A673 (cell line): ENCODE measurements around the gene PHC2. TPM values are rescaled to one million over a fixed set of nuclear protein-coding genes. Genes with fewer than 3 reads are reported as not detected.

Experiments
- BruUV-seq: library from RNA; stranded (reverse); fragments of 400-500 nt; replicated peaks from 2 replicates; lab custom pipeline; 2021; lab: Mats Ljungman, UMichigan
- CTCF ChIA-PET: fragments of 300-600 bp; sonication (Branson Sonifier 250); formaldehyde crosslinking; loops from one replicate; lab custom pipeline; 2022; ENCODE audit warnings: antibody characterized with exemption; lab: Charles Lee
- POLR2A ChIA-PET: fragments of 300-600 bp; sonication (Branson Sonifier 250); formaldehyde crosslinking; loops from one replicate; lab custom pipeline; 2022; ENCODE audit warnings: antibody characterized with exemption; ENCODE audit not compliant: low non-redundant PET; lab: Charles Lee
- DNase-seq: peaks from one replicate; pipeline ENCODE4 v3.0.0-alpha.2; 2015; ENCODE audit warnings: low spot score
- H3K27ac ChIP-seq: fragments of 200-600 bp; sonication (generic); 2 replicates; pipeline ENCODE4 v1.5.1; 2016; ENCODE audit warnings: mixed run types, low read depth, mild to moderate bottlenecking, mixed read lengths, antibody characterized with exemption, low read length; ENCODE audit not compliant: poor library complexity, severe bottlenecking
- H3K27me3 ChIP-seq: fragments of 200-600 bp; sonication (generic); replicated peaks from 2 replicates; pipeline ENCODE4 v1.6.1; 2017; ENCODE audit warnings: mixed run types, low read depth, mild to moderate bottlenecking, mixed read lengths, antibody characterized with exemption, low read length; ENCODE audit not compliant: insufficient read depth, poor library complexity
- H3K36me3 ChIP-seq: fragments of 200-600 bp; sonication (generic); 2 replicates; pipeline ENCODE4 v1.6.1; 2016; ENCODE audit warnings: mixed run types, mild to moderate bottlenecking, mixed read lengths, antibody characterized with exemption, low read length; ENCODE audit not compliant: insufficient read depth, poor library complexity, severe bottlenecking
- H3K4me1 ChIP-seq: fragments of 200-600 bp; sonication (generic); 2 replicates; pipeline ENCODE4 v1.6.1; 2017; ENCODE audit warnings: mixed run types, mild to moderate bottlenecking, mixed read lengths, antibody characterized with exemption, low read length; ENCODE audit not compliant: insufficient read depth, poor library complexity, severe bottlenecking
- H3K4me3 ChIP-seq: fragments of 200-600 bp; sonication (generic); 2 replicates; pipeline ENCODE4 v1.5.1; 2016; ENCODE audit warnings: low read depth, mixed run types, mild to moderate bottlenecking, mixed read lengths, low read length; ENCODE audit not compliant: poor library complexity, severe bottlenecking
- H3K9me3 ChIP-seq: fragments of 200-600 bp; sonication (generic); 2 replicates; pipeline ENCODE4 v1.6.1; 2016; ENCODE audit warnings: mixed run types, low read depth, mild to moderate bottlenecking, mixed read lengths, antibody characterized with exemption, low read length; ENCODE audit not compliant: poor library complexity, severe bottlenecking
- EZH2 ChIP-seq: fragments of 200-600 bp; sonication (generic); IDR thresholded peaks from 2 replicates; pipeline ENCODE4 v1.6.1; 2017; ENCODE audit warnings: borderline replicate concordance, low read depth, mild to moderate bottlenecking, mixed read lengths, antibody characterized with exemption, low read length; ENCODE audit not compliant: poor library complexity, severe bottlenecking
- intact Hi-C: fragments of 100-400 bp; cut with micrococcal nuclease; formaldehyde crosslinking; loops from one replicate; pipeline ENCODE4 v1.10.0; 2022; ENCODE audit not compliant: unreplicated experiment
- total RNA-seq: library from RNA; stranded (reverse); gene quantifications from 2 replicates; pipeline ENCODE4 v1.2.3, GENCODE V29; 2021
- TF ChIP-seq, protein P1 (sequence below): fragments of 300-800, 200-600 bp; sonication (generic); conservative IDR thresholded peaks from 2 replicates; pipeline ENCODE4 v1.5.1; 2017; ENCODE audit warnings: low read depth, mild to moderate bottlenecking, antibody characterized with exemption, low read length, moderate library complexity, mixed read lengths

The PHC2 gene
- total RNA-seq, 1 experiment from 2014 or later = 136 TPM

DNA sequence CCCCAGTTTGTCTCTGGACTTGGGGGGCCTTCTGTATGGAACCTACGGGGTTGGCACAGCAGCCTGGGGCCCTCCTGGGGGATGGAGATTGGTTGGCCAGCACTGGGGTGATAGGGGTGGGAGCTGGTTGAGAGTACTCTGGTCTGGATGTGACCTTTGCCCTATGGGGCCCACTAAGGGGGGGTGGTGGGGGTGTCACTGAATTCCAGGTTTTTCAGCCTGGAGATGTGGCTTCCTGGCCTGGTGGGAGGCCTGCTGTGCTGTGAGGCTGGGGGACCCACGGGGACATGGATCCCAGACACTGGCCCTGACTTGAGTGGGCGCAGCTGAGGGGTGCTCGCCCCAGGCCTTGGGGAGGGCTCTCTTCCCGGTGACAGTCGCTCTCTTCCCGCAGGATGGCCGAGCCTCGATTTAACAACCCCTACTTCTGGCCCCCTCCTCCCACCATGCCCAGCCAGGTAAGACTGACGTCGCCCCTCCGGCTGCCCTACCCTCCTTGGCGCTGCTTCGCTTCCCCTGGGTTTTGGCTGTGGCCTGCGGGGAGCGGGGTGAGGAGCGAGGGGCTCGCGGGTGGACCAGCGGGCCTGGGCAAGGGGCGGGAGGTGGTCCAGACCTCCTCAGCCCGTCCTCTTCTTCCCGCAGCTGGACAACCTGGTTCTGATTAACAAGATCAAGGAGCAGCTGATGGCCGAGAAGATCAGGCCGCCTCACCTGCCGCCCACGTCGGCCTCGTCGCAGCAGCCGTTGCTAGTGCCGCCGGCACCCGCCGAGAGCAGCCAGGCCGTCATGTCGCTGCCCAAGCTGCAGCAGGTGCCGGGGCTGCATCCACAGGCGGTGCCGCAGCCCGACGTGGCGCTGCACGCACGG is 155.0 kb downstream of the PHC2 start:
- BruUV-seq = no TSS peak
- ChIA-PET POLR2A (no interaction called here), CTCF (no interaction called here)
- DNase-seq = no peak
- Histone ChIP-seq H3K36me3 (peaks cover 15% of the 10 kb centered on the region), H3K9me3 (no peaks in the 10 kb centered on the region), H3K27me3 (no peaks in the 10 kb centered on the region), H3K4me1 (no peaks in the 10 kb centered on the region), H3K4me3 (no peak overlapping the region), H3K27ac (no peak overlapping the region)
- intact Hi-C loops = no loop called here
- no peak for TF ChIP-seq EZH2
- TF ChIP-seq, protein P1, sequence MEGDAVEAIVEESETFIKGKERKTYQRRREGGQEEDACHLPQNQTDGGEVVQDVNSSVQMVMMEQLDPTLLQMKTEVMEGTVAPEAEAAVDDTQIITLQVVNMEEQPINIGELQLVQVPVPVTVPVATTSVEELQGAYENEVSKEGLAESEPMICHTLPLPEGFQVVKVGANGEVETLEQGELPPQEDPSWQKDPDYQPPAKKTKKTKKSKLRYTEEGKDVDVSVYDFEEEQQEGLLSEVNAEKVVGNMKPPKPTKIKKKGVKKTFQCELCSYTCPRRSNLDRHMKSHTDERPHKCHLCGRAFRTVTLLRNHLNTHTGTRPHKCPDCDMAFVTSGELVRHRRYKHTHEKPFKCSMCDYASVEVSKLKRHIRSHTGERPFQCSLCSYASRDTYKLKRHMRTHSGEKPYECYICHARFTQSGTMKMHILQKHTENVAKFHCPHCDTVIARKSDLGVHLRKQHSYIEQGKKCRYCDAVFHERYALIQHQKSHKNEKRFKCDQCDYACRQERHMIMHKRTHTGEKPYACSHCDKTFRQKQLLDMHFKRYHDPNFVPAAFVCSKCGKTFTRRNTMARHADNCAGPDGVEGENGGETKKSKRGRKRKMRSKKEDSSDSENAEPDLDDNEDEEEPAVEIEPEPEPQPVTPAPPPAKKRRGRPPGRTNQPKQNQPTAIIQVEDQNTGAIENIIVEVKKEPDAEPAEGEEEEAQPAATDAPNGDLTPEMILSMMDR = no peak

DNA sequence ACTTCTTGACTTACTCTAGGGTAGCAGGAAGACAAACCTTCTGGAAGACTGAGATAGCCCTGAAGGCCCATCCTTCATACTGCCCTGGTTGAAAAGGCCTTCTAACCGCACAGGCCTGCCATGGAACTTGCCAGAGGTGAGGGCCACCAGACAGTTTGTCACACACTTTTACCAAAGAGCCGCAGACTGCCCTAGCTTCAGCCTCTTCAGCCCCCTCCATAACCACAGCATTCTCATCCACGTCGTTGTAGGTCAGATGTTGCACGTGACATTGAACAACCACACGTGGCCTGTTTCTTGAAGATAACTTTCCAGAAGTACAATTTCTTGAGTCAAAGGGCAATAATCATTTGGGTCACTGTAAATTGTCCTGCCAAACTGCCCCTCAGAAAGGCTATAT is 155.7 kb downstream of the PHC2 start:
- DNase-seq = no peak
- no peaks in the 10 kb centered on the region for H3K27me3 ChIP-seq
- peaks cover 13% of the 10 kb centered on the region for H3K36me3 ChIP-seq
- no TSS peak for BruUV-seq
- H3K4me3 ChIP-seq = no peak overlapping the region
- no peaks in the 10 kb centered on the region for H3K9me3 ChIP-seq
- intact Hi-C loops = no loop called here
- TF ChIP-seq EZH2 = no peak
- TF ChIP-seq, protein P1 = no peak
- no peak overlapping the region for H3K27ac ChIP-seq
- ChIA-PET POLR2A (no interaction called here), CTCF (no interaction called here)
- H3K4me1 ChIP-seq = no peaks in the 10 kb centered on the region

DNA sequence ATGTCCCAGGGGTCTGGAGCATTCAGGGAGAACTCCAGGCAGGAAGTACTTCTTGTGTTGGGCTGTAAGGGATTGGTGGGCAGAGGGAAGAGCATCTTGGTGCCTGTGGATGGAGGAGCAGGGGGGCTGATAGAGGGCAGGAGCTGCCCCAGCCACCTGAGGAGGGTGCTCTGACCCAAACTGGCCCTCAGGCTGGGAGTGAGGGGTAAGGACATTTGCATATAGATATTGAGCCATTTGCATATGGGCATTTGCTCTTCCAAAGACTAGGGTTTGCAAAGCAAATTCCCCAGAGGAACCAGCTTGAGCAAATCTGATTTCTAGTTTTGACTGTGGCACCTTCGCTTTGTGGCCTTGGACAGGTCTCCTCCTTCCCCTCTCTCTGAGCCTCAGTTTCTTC is 156.4 kb downstream of the PHC2 start:
- TF ChIP-seq EZH2 = no peak

DNA sequence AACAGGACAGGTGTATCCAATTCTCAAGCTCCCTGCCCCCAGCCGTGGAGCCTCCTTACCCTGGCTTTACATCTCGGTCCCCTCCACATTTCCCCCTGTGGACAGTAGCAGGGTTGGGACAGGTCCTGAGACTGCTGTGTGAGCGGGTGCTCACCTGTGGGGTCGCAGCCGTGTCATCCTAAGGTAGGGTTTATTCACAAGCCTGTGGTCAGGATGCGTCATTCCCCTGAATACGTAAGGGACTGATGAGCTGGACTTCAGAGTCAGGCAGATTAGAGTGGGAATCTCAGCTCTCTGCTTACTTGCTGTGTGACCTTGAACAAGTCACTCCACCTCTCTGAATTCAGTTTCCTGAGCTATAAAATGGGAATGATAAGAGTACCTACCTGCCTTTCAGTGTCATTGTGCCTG is 156.9 kb downstream of the PHC2 start:
- DNase-seq = no peak
- POLR2A ChIA-PET = no interaction called here
- H3K27ac ChIP-seq = no peak overlapping the region

More for the DNA sequence above, 156.4 kb downstream of the PHC2 start:
- Histone ChIP-seq H3K9me3 (no peaks in the 10 kb centered on the region), H3K36me3 (peaks cover 14% of the 10 kb centered on the region), H3K4me1 (no peaks in the 10 kb centered on the region), H3K4me3 (no peak overlapping the region), H3K27me3 (no peaks in the 10 kb centered on the region), H3K27ac (no peak overlapping the region)
- no TSS peak for BruUV-seq
- ChIA-PET CTCF (no interaction called here), POLR2A (no interaction called here)
- DNase-seq = no peak
- intact Hi-C loops = no loop called here

More for the DNA sequence above, 156.9 kb downstream of the PHC2 start:
- Histone ChIP-seq H3K4me3 (no peak overlapping the region), H3K27me3 (no peaks in the 10 kb centered on the region), H3K4me1 (no peaks in the 10 kb centered on the region), H3K36me3 (peaks cover 14% of the 10 kb centered on the region), H3K9me3 (no peaks in the 10 kb centered on the region)
- TF ChIP-seq, protein P1 = no peak
- no peak for TF ChIP-seq EZH2
- intact Hi-C loops = no loop called here
- CTCF ChIA-PET = no interaction called here
- BruUV-seq = no TSS peak
